NCI-H2081 treated with DMSO at 0.1 percent for 48 hours (cell line): ENCODE data around the gene PIGQ.

Source experiments
- DNase-seq: peaks from one replicate; lab custom pipeline; 2025; lab: John Stamatoyannopoulos, UW

The PIGQ gene

GRCh38 chr16:628321-629061, 58.7 kb downstream of the PIGQ start:
- no peak for DNase-seq

- no peak for DNase-seq
Measured at GRCh38 chr16:629185-629832, 59.5 kb downstream of the PIGQ start.

GRCh38 chr16:629833-630248, 60.1 kb downstream of the PIGQ start:
- DNase-seq, result no peak

GRCh38 chr16:630249-630814, 60.6 kb downstream of the PIGQ start:
- DNase-seq, result no peak

GRCh38 chr16:630815-631405, 61.1 kb downstream of the PIGQ start, which contains the start of gene WFIKKN1:
Gene WFIKKN1, plus strand, starts transcription at chr16:630985. Its CDS starts 269 bp downstream, at chr16:631254.
- DNase-seq, result no peak

- DNase-seq, result no peak
Measured at GRCh38 chr16:631808-632358, 62.1 kb downstream of the PIGQ start.

GRCh38 chr16:632486-633335, 62.9 kb downstream of the PIGQ start:
- no peak for DNase-seq

DNA sequence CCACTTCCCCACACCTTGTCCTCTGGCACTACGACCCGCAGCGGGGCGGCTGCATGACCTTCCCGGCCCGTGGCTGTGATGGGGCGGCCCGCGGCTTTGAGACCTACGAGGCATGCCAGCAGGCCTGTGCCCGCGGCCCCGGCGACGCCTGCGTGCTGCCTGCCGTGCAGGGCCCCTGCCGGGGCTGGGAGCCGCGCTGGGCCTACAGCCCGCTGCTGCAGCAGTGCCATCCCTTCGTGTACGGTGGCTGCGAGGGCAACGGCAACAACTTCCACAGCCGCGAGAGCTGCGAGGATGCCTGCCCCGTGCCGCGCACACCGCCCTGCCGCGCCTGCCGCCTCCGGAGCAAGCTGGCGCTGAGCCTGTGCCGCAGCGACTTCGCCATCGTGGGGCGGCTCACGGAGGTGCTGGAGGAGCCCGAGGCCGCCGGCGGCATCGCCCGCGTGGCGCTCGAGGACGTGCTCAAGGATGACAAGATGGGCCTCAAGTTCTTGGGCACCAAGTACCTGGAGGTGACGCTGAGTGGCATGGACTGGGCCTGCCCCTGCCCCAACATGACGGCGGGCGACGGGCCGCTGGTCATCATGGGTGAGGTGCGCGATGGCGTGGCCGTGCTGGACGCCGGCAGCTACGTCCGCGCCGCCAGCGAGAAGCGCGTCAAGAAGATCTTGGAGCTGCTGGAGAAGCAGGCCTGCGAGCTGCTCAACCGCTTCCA, 63.7 kb downstream of the PIGQ start:
- no peak for DNase-seq
